Mesodermal cell (in vitro differentiated cells): ENCODE data around the gene PLA2G4E.

ENCODE experiments used
- H3K27ac ChIP-seq: 2 replicates; pipeline ENCODE4 v1.7.0; 2013; ENCODE audit warnings: mild to moderate bottlenecking, low read depth, low read length, moderate library complexity; ENCODE audit not compliant: severe bottlenecking
- H3K36me3 ChIP-seq: 2 replicates; pipeline ENCODE4 v1.7.1; 2013; ENCODE audit warnings: mild to moderate bottlenecking, low read length, moderate library complexity; ENCODE audit not compliant: control insufficient read depth, insufficient read depth
- H3K4me1 ChIP-seq: one replicate; pipeline ENCODE4 v1.7.1; 2013; ENCODE audit warnings: mild to moderate bottlenecking, low read length; ENCODE audit not compliant: insufficient read depth, control insufficient read depth, poor library complexity, severe bottlenecking
- H3K4me3 ChIP-seq: 2 replicates; pipeline ENCODE4 v1.7.0; 2013; ENCODE audit warnings: low read length, control low read depth, mild to moderate bottlenecking; ENCODE audit not compliant: insufficient read depth, poor library complexity, severe bottlenecking; ENCODE audit errors: extremely low read depth
- H3K9me3 ChIP-seq: 2 replicates; pipeline ENCODE4 v1.7.1; 2013; ENCODE audit warnings: mild to moderate bottlenecking, low read length, moderate library complexity; ENCODE audit not compliant: control insufficient read depth
- WGBS, 2 experiments: methylation state at CpG; one replicate each; pipeline ENCODE4 v1.1.5; 2013; ENCODE audit warnings: missing lambda C conversion rate in 2 of 2; ENCODE audit not compliant: insufficient coverage in 2 of 2; 5-methylcytosine and 5-hydroxymethylcytosine counted together

PLA2G4E gene

GRCh38 chr15:41961595-41962202 lies 59.1 kb downstream of the PLA2G4E start:
- H3K36me3 ChIP-seq = peaks cover 16% of the 10 kb centered on the region
- H3K4me3 ChIP-seq = no peak overlapping the region
- H3K4me1 ChIP-seq = peaks cover 29% of the 10 kb centered on the region
- no peaks in the 10 kb centered on the region for H3K9me3 ChIP-seq
- WGBS, 2 experiments = no CpG with 5 or more reads among the region's 1 CpG
- H3K27ac ChIP-seq = no peak overlapping the region

GRCh38 chr15:41961001-41961518 lies 59.8 kb downstream of the PLA2G4E start:
- H3K9me3 ChIP-seq = no peaks in the 10 kb centered on the region
- peaks cover 16% of the 10 kb centered on the region for H3K36me3 ChIP-seq
- no peak overlapping the region for H3K4me3 ChIP-seq
- no peak overlapping the region for H3K27ac ChIP-seq
- WGBS, 2 experiments = 100% methylated on average over 1 to 2 of the region's 2 CpGs
- H3K4me1 ChIP-seq = peaks cover 31% of the 10 kb centered on the region

GRCh38 chr15:41958002-41958420 lies 62.8 kb downstream of the PLA2G4E start:
- peaks cover 38% of the 10 kb centered on the region for H3K4me1 ChIP-seq
- no peak overlapping the region for H3K4me3 ChIP-seq
- H3K36me3 ChIP-seq = peaks cover 19% of the 10 kb centered on the region
- H3K27ac ChIP-seq = peak overlapping the region; percentile 92
- WGBS, 2 experiments = 80 to 85% methylated on average over 5 to 6 of the region's 7 CpGs
- H3K9me3 ChIP-seq = no peaks in the 10 kb centered on the region

- no peak overlapping the region for H3K4me3 ChIP-seq
Observed at GRCh38 chr15:41957021-41957897, 63.6 kb downstream of the PLA2G4E start.

GRCh38 chr15:41955807-41956525 lies 64.9 kb downstream of the PLA2G4E start:
- Histone ChIP-seq H3K27ac (peak overlapping the region; percentile 92), H3K4me1 (peaks cover 39% of the 10 kb centered on the region), H3K36me3 (peaks cover 33% of the 10 kb centered on the region), H3K4me3 (no peak overlapping the region), H3K9me3 (no peaks in the 10 kb centered on the region)
- WGBS, 2 experiments = 77 to 79% methylated on average over 18 to 20 of the region's 21 CpGs

More at GRCh38 chr15:41957021-41957897, 63.6 kb downstream of the PLA2G4E start:
- Histone ChIP-seq H3K27ac (peak overlapping the region; percentile 92), H3K9me3 (no peaks in the 10 kb centered on the region), H3K4me1 (peaks cover 38% of the 10 kb centered on the region), H3K36me3 (peaks cover 24% of the 10 kb centered on the region)
- WGBS, 2 experiments = 80 to 89% methylated on average over 8 of the region's 12 CpGs

- peaks cover 48% of the 10 kb centered on the region for H3K4me1 ChIP-seq
- WGBS, 2 experiments = 89 to 96% methylated on average over 6 to 7 of the region's 7 CpGs
- H3K4me3 ChIP-seq = no peak overlapping the region
- H3K9me3 ChIP-seq = no peaks in the 10 kb centered on the region
- peaks cover 39% of the 10 kb centered on the region for H3K36me3 ChIP-seq
- no peak overlapping the region for H3K27ac ChIP-seq
Observed at GRCh38 chr15:41955100-41955499, 65.7 kb downstream of the PLA2G4E start.

- WGBS, 2 experiments = 95 to 97% methylated on average over 6 of the region's 6 CpGs
- no peak overlapping the region for H3K27ac ChIP-seq
- H3K4me3 ChIP-seq = no peak overlapping the region
- H3K4me1 ChIP-seq = peaks cover 55% of the 10 kb centered on the region
- no peaks in the 10 kb centered on the region for H3K9me3 ChIP-seq
- peaks cover 39% of the 10 kb centered on the region for H3K36me3 ChIP-seq
Observed at GRCh38 chr15:41954036-41954435, 66.8 kb downstream of the PLA2G4E start.

- no peak overlapping the region for H3K27ac ChIP-seq
- H3K36me3 ChIP-seq = peaks cover 45% of the 10 kb centered on the region
- 94 to 97% methylated on average over 5 to 7 of the region's 12 CpGs for WGBS, 2 experiments
- H3K4me3 ChIP-seq = no peak overlapping the region
- H3K4me1 ChIP-seq = peaks cover 50% of the 10 kb centered on the region
- H3K9me3 ChIP-seq = peaks cover 4% of the 10 kb centered on the region
Observed at GRCh38 chr15:41952013-41952563, 68.8 kb downstream of the PLA2G4E start.

- 0% methylated on average over 1 of the region's 2 CpGs for WGBS, 2 experiments
- Histone ChIP-seq H3K4me3 (no peak overlapping the region), H3K4me1 (peaks cover 50% of the 10 kb centered on the region), H3K36me3 (peaks cover 45% of the 10 kb centered on the region), H3K9me3 (peaks cover 4% of the 10 kb centered on the region), H3K27ac (no peak overlapping the region)
Observed at GRCh38 chr15:41951571-41951970, 69.3 kb downstream of the PLA2G4E start.

- Histone ChIP-seq H3K27ac (peak overlapping the region; percentile 79), H3K4me1 (peaks cover 50% of the 10 kb centered on the region), H3K4me3 (no peak overlapping the region), H3K9me3 (peaks cover 4% of the 10 kb centered on the region), H3K36me3 (peaks cover 45% of the 10 kb centered on the region)
- WGBS, 2 experiments = 75 to 82% methylated on average over 2 to 4 of the region's 5 CpGs
Observed at GRCh38 chr15:41950489-41950888, 70.4 kb downstream of the PLA2G4E start.
